CD4-positive, alpha-beta T cell treated with Interleukin-2 at 100 ng/mL for 4 hours (primary cell): ENCODE data around the gene B4GALNT3.

Source experiments
- DNase-seq: peaks from one replicate; pipeline ENCODE4 v3.0.0-alpha.2; 2020; ENCODE audit warnings: low spot score

B4GALNT3 gene

DNA sequence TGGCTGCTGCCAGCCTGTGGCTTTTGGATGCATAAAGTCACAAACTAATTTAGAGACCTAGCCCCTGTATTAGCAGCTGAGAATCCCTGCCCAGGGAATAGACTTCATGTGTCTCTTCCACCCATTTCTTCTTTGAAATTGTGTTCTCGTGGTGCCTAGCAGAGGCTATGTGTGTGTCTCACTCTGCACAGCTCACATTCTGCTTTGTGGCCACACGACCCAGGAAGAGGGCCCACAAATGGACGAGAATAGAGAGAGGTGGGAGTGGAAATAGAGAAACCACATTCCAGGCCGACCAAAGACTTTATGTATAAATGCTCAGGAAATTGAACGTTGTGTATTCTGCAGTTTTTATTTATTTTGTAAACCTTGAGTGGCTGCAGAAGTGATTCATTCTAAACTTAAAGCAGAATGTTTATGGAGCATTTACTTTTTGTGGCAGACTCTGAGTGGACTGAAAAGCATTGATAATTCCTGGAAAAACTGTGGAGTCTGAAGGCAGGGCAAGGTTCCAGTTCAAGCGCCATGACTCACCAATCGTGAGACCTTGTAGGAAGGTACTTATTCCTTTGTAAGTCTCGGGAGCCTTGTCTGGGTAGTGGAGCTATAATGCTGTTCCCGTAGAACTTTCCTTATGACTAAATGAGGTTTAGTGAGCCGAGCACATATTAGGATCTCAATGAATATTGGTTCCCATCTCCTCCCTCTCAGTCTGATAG lies 9.1 kb downstream of the B4GALNT3 start:
- DNase-seq: no peak

DNA sequence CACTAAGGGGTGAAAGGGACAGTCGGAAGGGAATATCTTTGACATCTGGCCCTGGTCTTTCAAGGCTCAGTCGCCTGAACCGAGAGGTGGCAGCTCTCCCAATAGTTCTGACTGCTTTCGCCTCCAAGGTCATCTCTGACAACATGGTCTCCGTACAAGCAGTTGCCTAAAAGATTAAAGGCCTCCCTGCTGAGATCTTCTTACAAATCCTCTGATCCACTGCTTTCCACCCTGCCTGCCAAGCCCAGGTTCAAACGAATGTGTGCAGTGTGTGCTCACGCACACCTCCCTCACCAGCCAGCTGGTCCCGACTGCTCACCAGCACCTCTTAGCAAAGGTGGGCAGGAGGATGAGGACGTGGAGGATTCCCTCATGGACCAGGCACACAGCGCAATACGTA lies 10.4 kb downstream of the B4GALNT3 start:
- DNase-seq: no peak

DNA sequence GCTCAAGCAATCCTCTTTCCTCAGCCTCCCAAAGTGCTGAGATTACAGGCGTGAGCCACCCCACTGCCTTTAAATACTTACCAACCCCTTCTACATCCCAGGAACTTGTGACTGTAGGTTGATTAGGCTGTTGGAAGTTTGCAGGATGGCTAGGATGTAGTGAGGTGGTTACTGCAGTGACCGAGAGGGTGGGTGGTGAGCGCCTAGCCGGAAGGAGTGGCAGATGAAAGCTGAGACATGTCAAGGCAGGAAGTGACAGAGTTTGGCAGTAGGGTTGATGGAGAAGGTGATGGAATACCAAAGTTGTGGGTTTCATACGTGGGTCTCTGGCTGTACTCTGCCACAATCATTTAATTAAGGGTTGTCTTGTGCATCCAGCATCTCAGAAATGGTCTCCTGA lies 13.5 kb downstream of the B4GALNT3 start:
- no peak for DNase-seq

DNA sequence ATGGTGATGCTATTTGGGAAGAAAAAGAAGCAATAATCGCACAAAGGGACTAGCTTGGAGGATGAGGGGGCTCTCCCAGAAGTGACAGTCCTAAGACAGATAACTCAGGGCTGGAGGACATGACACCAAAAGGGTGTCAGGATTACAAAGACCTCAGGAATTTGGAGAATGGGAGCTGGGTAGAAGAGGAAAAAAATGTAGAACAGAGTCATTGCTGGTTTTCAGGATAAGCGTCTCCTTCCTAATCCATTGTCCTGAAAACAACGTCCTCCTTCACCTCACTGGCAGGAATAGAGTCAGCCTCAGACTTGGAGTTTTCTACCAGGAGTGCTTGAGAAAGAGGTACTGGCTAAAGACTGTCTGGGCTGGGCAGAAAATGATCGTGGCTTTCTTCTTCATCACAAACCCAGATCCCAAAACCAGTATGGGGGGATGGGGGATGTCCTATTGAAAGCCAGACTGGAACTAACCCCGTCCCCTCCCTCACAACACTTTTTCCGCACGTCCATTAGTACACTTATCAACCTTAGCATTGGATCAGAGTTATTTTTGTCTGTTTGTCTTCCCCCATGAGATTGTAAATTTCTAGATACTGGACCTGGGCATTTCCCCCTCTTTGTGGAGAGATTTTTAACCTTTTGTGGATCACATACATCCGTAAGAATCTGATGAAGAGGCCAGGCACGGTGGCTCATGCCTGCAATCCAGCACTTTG lies 14.3 kb downstream of the B4GALNT3 start:
- DNase-seq: no peak

DNA sequence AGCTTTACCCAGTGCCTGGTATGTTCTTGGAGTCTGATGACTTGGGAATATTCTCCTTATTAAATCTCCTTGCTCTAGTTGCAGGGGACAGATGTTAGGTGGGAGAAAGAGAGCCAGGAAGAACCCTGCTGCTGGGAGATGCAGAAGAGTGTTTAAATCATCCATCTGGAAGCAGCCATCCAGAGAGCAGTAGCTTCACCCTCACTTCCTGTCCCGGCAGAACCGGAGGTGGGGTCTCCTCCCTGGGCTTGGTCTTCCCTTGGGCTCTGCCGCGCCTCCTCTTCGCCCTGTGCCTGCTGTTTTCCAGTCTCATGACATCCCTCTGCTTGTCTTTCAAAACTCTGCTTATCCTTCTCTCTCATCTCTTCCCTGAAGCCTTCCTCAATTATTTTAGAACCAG lies 15.5 kb downstream of the B4GALNT3 start:
- no peak for DNase-seq

DNA sequence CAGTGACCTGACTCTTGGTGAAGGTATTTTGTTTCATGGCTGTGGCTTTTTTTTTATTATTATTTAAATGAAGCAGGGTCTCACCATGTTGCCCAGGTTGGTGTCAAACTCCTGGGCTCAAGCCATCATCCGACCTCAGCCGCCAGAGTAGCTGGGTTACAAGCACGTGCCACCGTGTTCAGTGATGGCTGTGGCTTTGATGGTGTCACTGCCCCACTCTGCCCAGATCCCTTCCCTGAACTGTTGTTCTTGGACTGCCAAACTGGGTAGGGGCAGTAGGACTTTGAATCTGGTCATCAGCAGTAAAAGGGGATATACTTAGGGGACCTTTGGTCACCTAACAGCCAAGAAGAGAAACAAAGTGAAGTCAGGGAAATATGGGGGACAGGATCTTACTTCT lies 19.4 kb downstream of the B4GALNT3 start:
- DNase-seq: no peak

DNA sequence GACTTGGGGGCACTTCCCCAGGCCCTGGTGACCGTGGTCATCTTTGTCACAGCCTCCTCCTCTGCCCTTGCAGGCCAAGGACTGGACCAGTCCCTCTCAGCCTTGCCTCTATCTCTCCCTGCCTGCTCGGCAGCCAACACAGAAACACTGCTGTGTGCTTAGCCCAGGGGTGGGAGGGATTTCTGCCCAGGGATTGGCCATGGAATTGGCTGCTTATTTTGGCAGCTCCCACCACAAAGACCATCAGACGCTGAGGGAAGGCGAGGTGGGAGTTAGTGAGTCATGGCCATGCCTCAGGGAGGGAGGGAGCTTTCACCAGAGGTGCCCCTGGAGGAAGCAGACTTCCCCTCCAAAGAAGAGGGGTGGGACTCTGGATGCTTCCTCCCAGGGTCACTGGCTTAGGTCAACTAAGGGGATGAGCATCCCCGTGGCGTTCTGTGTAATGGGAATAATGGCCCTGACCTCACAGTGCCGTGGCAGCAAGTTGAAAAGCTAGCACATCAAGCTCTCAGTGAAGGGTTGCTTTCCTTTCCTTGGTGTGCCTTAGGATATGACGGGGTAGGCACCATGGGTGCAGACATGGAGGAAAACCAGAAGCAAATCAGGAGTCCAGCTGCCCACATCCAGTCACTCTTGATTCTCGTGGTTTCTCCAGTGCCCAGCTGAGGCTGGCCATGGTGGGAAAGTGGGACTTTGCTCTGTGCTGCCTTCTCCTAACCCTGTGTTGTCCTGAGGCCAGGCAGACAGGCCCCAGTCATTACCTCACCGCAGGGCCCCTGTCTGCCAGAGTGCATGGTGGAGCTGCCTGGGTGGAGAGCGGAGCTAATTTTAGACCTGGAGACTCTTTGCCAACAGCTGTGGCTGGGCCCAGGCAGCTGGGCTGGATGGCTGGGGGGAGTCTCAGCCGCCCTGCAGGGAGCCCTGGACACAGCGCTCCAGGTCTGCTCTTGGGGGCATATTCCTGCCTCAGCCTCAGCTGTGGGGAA lies 21.4 kb downstream of the B4GALNT3 start:
- DNase-seq: no peak

DNA sequence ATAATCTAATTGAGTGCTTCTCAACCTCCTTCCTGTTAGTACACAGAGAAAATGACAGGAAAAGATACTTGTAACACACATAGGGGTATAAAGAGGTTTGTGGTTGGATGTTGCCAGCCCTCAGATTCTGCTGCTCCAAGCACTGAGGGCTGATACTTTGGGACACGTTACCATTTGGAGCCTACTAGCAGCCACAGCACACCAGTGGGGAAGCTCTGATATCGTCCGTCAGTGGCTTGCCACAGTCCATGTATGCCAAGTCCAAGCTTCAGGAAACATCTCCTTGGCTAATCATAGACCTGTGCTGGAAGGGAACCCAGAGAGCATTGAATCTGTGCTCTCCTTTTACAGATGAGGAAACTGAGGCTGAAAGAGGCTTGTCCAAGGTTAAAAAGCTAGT lies 22.3 kb downstream of the B4GALNT3 start:
- no peak for DNase-seq

DNA sequence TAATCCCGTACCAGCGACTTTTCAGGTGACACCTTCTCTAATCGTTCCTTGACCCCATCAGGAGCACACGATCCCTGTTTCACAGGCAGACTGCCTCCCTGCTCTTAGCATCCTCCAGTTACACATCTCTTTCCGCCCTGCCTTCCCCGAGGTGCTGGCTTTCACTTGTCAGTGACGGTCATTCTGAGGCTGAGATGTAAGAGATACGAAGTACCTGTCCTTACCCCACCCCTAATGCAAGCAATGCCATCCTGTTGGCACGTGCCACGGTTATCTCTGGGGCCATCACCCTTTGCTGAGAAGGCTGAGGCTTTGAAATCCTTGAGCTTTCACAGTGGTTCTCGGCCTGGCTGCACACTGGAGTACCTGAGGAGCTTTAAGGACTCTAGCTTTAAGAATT lies 24.4 kb downstream of the B4GALNT3 start:
- no peak for DNase-seq

DNA sequence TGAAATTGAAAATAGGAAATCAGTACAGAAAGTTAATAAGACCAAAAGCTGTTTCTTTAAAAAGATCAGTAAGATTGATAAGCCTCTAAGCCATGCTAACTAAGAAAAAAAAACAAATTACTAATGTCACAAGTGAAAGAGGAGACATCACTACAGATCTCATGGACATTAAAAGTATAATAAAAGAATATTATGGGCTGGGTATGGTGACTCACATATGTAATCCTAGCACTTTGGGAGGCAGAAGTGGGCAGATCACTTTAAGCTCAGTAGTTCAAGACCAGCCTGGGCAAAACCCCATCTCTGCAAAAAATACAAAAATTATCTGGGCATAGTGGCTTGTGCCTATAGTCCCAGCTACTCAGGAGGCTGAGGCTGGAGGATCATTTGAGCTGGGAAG lies 30.5 kb downstream of the B4GALNT3 start:
- no peak for DNase-seq

DNA sequence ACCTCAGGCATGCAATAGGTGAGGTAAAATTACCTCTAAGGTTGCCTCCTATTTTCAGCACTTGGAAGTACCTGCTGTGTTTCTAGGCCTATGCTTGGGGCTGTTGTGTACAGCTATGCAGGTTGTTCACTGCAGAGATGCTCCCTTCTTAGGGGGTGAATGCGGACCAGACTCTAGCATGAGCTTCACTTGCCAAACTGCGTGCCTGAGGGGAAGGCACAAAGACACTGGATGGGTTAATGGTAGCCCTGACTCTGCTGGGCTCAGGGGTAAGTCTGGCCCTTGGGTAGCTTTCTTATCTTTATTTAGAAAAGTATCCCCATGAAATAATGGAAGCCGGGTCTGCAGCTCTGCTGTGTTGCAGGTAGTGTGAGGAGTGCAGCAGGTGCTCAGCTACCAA lies 35.7 kb downstream of the B4GALNT3 start:
- no peak for DNase-seq

DNA sequence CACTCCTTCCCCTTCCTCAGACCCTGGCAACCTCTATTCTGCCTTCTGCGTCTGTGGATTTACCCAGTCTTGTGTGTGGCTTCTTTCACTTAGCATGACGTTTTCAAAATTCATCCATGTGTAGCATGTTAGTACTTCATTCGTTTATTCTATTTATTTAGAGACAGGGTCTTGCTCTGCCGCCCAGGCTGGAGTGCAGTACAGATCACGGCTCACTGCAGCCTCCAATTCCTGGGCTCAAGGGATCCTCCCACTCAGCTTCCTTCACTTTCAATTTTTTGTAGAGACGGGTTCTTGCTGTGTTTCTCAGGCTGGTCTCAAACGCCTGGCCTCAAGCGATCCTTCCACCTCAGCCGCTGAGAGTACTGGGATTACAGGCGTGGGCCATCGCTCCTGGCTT lies 37.0 kb downstream of the B4GALNT3 start:
- no peak for DNase-seq

DNA sequence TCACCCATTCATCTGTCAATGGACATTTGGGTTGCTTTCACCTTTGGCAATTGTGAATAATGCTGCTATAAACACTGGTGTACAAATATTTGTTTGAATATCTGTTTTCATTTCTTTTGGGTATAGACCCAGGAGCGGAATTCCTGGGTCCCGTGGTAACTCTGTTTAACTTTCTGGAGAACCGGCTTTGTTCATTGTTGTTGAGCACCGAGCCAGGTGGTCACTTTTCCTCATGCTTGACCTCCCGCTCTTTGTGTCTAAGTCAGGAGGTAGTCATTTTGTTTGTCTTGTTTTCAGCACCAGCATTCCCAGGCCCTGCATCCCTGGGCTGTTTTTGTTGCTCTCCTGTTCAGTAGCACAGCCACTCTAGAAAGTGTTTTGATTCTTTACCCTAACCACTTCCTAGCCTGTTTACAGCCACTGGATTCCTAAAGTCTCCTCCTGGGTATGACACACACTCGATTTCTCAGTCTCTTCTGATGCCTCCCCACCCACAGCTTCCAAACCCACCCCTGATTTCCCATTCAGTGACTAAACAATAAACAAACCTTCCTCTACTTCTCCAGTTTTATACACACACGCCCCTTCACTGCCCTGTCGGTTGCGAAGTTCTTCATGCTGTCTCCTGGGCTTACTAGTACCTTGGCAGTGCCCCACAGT lies 37.9 kb downstream of the B4GALNT3 start:
- DNase-seq: no peak

DNA sequence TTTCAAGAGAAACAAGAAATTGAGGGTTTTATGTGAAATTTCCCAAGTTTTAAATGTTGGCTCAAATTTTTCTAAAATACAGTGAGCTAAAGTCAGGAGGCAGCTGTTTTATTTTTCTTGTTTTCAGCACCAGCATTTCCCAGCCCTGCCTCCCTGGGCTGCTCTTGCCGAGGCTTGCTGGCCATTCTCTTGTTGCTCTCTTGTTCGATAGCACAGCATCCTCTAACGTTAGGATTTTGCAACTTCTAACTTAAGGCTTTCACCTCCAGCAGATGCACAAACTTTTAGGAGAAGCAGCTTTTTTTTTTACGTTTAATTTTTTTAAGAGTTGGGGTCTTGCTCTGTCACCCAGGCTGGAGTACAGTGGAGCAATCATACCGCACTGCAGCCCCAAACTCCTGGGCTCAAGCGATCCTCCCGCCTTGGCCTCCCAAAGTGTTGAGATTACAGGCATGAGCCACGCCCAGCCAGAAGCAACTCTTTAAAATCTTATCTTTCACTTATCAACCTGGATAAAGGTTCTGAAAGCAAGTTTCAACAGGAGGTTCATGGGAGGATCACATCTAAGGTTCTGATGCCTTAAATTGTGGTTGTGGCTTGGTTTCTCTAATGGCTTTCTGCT lies 40.2 kb downstream of the B4GALNT3 start:
- no peak for DNase-seq

DNA sequence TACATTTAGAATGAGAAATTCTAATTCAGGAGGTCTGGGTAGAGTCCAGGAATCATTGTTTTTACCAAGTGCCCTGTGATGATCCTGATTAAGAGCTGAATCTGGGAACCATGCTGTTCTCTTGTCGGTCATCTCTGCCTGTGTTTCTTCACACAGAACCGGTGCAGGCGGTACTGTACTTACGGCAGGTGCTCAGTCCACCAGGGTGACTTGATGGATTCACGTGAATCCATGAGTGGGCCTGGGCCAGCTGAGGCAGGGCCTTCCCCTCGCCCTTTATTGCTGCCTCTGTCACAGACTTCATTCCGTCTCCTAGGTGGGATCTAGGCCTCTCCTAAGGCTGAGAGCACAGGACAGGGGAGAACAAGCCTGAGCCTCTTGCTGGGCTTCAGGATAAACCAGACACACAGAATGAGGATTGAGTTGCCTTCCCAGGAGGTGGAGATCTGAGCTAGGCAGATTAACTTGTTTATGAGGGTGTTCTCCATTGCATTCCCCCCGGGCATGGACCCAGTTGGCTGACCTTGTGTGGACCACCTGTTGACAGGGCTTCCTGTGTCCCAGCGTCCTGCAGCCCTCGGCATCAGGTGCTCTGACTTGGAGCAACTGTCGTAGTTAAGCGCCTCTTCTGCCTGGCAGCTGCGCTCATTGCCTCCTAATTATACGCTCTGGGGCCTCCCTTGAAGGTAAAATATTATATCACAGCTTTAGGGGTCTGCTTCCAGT lies 42.1 kb downstream of the B4GALNT3 start:
- no peak for DNase-seq

DNA sequence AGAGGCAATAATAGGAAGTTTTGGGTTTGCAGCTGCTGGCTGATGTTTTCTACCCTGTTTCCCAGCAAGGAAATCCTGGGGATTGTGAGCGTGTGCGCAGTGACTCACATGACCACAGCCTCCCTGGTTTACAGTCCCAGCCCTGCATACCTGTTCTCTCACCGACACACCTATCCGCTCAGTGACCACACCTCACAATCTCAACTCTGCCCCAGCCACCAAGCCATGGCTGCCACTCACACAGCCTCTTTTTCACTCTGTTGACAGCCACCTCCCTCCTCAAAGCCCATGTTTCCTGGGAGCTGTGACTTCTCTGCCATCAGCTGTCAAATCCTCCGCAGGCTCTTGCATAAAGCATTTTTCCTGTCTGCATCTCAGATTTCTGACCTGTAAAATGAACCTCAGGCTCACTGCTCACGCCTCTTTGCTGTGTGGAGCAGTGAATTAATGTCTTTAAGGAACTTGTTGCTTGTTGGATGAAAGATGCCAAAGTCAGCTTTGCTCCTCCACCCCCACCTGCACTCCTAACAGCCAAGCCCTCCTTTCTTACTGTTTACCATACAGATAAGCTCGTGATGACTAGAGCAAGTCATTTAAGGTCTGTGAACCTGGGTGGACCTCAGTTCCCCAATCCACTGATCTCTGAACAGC lies 43.5 kb downstream of the B4GALNT3 start:
- no peak for DNase-seq

DNA sequence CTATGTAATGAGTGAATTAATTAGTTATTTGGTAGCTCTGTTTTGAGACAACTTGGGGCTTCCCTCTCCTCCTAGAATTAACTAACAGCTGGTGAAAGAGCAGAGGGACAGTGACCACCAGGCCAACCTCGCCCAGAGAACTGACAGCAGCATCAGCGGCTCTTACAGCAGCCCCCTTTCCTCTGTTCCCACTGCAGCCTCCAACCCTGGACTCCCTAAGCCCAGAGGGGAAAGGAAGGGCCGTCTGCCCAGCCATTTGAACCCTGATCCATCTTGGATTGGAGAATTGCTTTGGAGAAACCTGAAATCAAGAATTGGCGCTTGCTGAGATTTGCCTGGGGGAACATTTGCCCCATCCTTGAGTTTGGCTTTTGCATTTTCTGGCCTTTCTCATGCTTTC lies 45.5 kb downstream of the B4GALNT3 start:
- DNase-seq: no peak

DNA sequence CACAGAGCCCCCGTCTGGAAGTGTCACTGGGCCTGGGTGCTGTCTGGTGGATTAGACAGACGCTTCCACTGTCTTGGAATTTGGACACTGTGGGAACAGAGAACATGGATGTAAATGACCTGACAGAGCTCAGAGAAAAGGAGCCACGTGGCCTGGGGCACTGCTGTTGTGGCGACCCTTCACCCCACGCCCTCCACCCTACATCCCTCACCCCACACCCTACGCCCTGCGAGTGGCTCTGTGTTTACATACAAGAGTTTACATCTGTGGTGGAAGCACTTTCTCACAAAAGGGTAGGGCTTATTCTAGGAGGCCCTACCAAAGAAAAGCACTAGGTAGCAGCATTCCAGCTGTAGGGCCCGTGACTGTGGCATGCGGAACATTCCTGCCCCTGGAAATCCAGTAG lies 47.7 kb downstream of the B4GALNT3 start:
- no peak for DNase-seq

DNA sequence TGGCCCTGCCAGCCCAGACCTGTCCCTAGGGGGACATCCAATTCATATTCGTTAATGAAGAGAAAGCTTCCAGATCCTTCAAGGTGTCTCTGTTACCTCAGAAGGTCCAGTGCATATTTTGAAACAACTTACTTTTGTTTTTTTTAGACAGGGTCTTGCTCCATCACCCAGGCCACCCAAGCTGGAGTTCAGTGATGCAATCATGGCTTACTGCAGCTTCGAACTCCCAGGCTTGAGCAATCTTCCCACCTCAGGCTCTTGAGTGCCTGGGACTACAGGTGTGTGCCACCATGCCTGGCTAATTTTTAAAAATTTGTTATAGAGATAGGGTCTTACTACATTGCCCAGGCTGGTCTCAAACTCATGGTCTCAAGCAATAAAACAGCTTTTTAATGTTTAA lies 48.4 kb downstream of the B4GALNT3 start:
- no peak for DNase-seq

DNA sequence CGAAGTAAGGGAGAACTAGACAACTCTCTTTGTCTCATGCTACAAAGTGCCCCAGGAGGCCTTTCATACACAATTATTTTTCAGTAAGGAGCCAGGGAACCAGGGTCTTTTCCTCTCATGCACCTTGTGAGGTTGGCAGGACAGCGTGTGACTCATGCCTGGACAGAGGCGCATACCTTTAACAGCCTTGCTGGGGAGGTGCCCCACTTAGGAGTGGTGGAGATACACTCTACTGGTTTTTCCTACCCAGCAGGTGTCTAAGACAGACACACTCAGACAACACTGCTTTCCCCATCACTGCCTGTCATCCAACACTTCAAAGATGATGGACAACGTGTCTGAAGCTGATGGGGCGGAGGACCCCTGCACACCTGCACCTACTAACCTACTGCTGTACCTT lies 49.1 kb downstream of the B4GALNT3 start:
- DNase-seq: no peak

DNA sequence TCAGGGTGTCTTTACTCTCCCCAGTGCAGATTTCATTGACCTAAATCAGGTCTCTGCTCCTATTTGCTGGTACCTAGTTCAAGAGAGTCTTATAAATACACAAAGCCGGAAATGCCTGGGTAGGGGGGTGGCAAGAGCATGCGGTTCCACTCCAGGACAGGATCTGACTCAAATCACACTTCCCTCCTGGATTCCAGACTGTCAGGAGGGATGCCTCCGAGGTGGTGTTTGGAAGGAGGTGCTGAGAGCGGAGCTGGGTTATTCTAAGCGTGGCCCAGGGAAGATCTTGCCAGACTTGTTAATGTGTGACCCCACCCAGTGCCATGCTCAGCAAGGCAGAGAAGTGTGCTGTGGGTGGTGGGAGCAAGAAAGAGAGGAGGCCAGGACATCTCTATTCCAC lies 49.8 kb downstream of the B4GALNT3 start:
- no peak for DNase-seq
